HL-60 (cell line): ENCODE results near the gene USB1.
"Not testable (repeated sequence)": the region's sequence is repeated elsewhere in the genome, so short reads cannot be mapped to it uniquely, and the experiment has no call there.

Source experiments
- DNase-seq, 2 experiments: peaks; one replicate each; pipeline ENCODE4 v3.0.0-alpha.2; 2010 to 2020; ENCODE audit warnings: low read depth in 1 of 2, low spot score in 1 of 2
- H3K27ac ChIP-seq: fragments of 250-450 bp; sonication (Bioruptor Pico); replicated peaks from 2 replicates; pipeline ENCODE4 v1.5.1; 2020; ENCODE audit warnings: mild to moderate bottlenecking, moderate library complexity
- H3K27me3 ChIP-seq: fragments of 250-450 bp; sonication (Bioruptor Pico); 2 replicates; pipeline ENCODE4 v1.5.1; 2021; ENCODE audit warnings: mild to moderate bottlenecking, moderate library complexity; ENCODE audit not compliant: insufficient read depth, poor library complexity, severe bottlenecking
- H3K4me3 ChIP-seq: replicated peaks from 2 replicates; pipeline ENCODE4 v1.5.1; 2011; ENCODE audit warnings: mild to moderate bottlenecking, control low read depth, low read length; ENCODE audit not compliant: insufficient read depth
- CTCF ChIP-seq: IDR thresholded peaks from one replicate; pipeline ENCODE4 v1.5.1; 2011; ENCODE audit warnings: low read length, control low read depth, inconsistent platforms; ENCODE audit not compliant: insufficient read depth
- GABPA ChIP-seq: IDR thresholded peaks from 2 replicates; pipeline ENCODE4 v1.6.1; 2012; ENCODE audit warnings: low read depth
- POLR2AphosphoS5 ChIP-seq: IDR thresholded peaks from 2 replicates; pipeline ENCODE4 v1.6.1; 2012; ENCODE audit warnings: low read depth
- REST ChIP-seq: IDR thresholded peaks from 2 replicates; pipeline ENCODE4 v1.6.1; 2012; ENCODE audit warnings: low read depth; ENCODE audit not compliant: insufficient replicate concordance
- SPI1 ChIP-seq: IDR thresholded peaks from 2 replicates; pipeline ENCODE4 v1.6.1; 2012; ENCODE audit warnings: low read depth, mild to moderate bottlenecking, borderline replicate concordance

The USB1 gene

GRCh38 chr16:58002936-58003335 lies 1.7 kb downstream of the USB1 start:
- DNase-seq = no peak
- Histone ChIP-seq H3K27ac (no peak overlapping the region), H3K4me3 (no peak overlapping the region), H3K27me3 (no peaks in the 10 kb centered on the region)
- no peak for TF ChIP-seq GABPA

GRCh38 chr16:58004736-58005135 lies 3.5 kb downstream of the USB1 start:
- not testable (repeated sequence) for DNase-seq, H3K27me3 ChIP-seq, H3K4me3 ChIP-seq, H3K27ac ChIP-seq

- H3K27me3 ChIP-seq = no peaks in the 10 kb centered on the region
- TF ChIP-seq CTCF (no peak), SPI1 (no peak), GABPA (no peak), REST (no peak), POLR2AphosphoS5 (no peak)
- no peak overlapping the region for H3K4me3 ChIP-seq
- no peak for DNase-seq
- H3K27ac ChIP-seq = no peak overlapping the region
These were observed 8.7 kb downstream of the USB1 start for GRCh38 chr16:58009856-58010416.

- Histone ChIP-seq H3K27me3 (no peaks in the 10 kb centered on the region), H3K4me3 (no peak overlapping the region), H3K27ac (no peak overlapping the region)
- no peak for DNase-seq
- TF ChIP-seq SPI1 (no peak), POLR2AphosphoS5 (no peak), REST (no peak), GABPA (no peak), CTCF (no peak)
These were observed 9.7 kb downstream of the USB1 start for GRCh38 chr16:58010886-58011285.

- no peak overlapping the region for H3K27ac ChIP-seq
- DNase-seq = no peak
- no peaks in the 10 kb centered on the region for H3K27me3 ChIP-seq
- TF ChIP-seq CTCF (no peak), SPI1 (no peak), GABPA (no peak), POLR2AphosphoS5 (no peak), REST (no peak)
- no peak overlapping the region for H3K4me3 ChIP-seq
These were observed 10.4 kb downstream of the USB1 start for GRCh38 chr16:58011652-58012051.
